ENCODE data around the gene NFKBIZ.

The NFKBIZ gene

GRCh38 chr3:101827211-101828174 is 21.8 kb upstream of the NFKBIZ start:
- peak; percentile 90 for DNase-seq

GRCh38 chr3:101828276-101828675 is 21.0 kb upstream of the NFKBIZ start:
- DNase-seq: peak; percentile 15

GRCh38 chr3:101828691-101829436 is 20.4 kb upstream of the NFKBIZ start:
- peak; percentile 74 for DNase-seq

GRCh38 chr3:101829437-101829830 is 19.9 kb upstream of the NFKBIZ start:
- DNase-seq: peak; percentile 25

GRCh38 chr3:101829874-101830273 is 19.4 kb upstream of the NFKBIZ start:
- peak; percentile 27 for DNase-seq

- no peak for DNase-seq
Measured at GRCh38 chr3:101833446-101833974, 15.8 kb upstream of the NFKBIZ start.

- no peak for DNase-seq
Measured at GRCh38 chr3:101835676-101836075, 13.6 kb upstream of the NFKBIZ start.

GRCh38 chr3:101836160-101836559 is 13.2 kb upstream of the NFKBIZ start:
- no peak for DNase-seq

- no peak for DNase-seq
Measured at GRCh38 chr3:101836652-101837598, 12.4 kb upstream of the NFKBIZ start.

- no peak for DNase-seq
Measured at GRCh38 chr3:101838691-101839090, 10.6 kb upstream of the NFKBIZ start.

GRCh38 chr3:101840066-101840465 is 9.2 kb upstream of the NFKBIZ start:
- DNase-seq: no peak

GRCh38 chr3:101842245-101842934 is 6.9 kb upstream of the NFKBIZ start:
- DNase-seq: no peak

- DNase-seq: no peak
Measured at GRCh38 chr3:101842935-101843330, 6.4 kb upstream of the NFKBIZ start.

- DNase-seq: no peak
Measured at GRCh38 chr3:101845425-101845824, 3.9 kb upstream of the NFKBIZ start.

- no peak for DNase-seq
Measured at GRCh38 chr3:101846709-101847108, 2.6 kb upstream of the NFKBIZ start.

- no peak for DNase-seq
Measured at GRCh38 chr3:101847328-101847727, 2.0 kb upstream of the NFKBIZ start.

- no peak for DNase-seq
Measured at GRCh38 chr3:101848326-101848725, 988 bp upstream of the NFKBIZ start.

GRCh38 chr3:101849714-101850245 is 466 bp downstream of the NFKBIZ start:
- peak; percentile 58 for DNase-seq

- DNase-seq: peak; percentile 84
Measured at GRCh38 chr3:101850246-101851051, 1.1 kb downstream of the NFKBIZ start.

- no peak for DNase-seq
Measured at GRCh38 chr3:101851072-101851770, 1.9 kb downstream of the NFKBIZ start.

Data from CD4-positive, alpha-beta T cell treated with Interleukin-10 for 1 hour (primary cell).